GM21528 (cell line): Measurements from ENCODE around the gene CGNL1.

ENCODE experiments used
- ATAC-seq: cut with Tn5 transposase; IDR thresholded peaks from one replicate; pipeline ENCODE4 v1.9.1; 2021; ENCODE audit warnings: mild to moderate bottlenecking, moderate library complexity; ENCODE audit not compliant: unreplicated experiment, low FRiP score

CGNL1 gene

DNA sequence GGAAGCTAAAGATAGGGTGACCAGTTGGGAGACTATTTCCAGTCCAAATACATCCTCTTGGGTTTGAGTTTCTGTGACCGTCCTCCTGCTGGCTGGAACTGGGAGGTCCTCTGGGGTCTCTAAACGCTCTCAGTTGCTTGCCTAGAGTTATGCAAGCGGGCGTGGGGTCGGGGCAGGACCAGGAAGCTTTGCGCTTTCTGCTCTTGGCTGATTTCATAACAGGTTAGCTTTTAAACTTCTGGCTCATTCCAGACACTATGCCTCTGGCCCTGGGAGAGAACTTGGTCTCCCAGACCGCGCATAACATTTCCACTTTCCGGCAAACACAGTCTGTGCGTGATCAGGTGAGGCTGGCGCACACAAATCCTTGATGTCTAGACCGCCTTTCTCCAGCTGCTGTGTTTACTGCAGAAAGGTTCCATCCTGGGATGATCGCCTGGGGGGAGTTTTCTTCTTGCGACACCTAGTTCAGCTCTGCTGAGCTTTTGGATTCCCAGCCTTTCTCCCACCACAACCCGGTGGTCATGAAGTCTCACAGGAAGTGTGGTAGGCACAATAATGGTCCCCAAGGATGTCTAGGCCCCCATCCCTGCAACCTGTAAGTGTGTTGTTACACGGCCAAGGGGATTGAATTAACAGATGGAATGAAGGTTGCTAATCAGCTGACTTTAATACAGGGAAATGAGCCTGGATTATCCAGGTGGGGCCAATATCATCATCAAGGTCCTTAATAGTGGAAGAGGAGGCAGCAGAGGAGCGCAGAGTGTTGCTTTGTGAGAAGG lies 23.6 kb upstream of the CGNL1 start:
- ATAC-seq = no peak

DNA sequence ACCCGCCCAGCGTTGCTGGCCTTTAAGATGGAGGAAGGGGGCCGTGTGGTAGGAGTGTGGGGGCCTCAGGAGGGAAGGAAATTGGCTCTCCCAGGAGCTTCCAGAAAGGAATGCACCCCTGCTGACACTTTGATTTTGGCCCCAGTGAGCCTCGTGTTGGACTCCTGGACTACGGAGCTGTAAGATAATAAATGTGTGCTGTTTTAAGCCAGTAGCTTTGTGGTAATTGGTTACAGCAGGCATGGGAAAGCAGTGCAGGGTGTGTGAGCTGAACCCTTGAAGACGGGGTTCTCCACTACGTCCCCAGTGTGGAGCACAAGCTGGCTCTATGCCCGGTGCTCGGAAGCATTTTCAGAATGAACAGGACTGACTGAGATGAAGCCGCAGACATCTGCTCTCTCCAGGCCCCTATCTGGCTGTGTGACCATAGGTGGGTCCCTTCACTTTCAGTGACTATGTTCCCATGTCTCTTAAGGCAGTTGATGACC lies 22.9 kb upstream of the CGNL1 start:
- no peak for ATAC-seq

DNA sequence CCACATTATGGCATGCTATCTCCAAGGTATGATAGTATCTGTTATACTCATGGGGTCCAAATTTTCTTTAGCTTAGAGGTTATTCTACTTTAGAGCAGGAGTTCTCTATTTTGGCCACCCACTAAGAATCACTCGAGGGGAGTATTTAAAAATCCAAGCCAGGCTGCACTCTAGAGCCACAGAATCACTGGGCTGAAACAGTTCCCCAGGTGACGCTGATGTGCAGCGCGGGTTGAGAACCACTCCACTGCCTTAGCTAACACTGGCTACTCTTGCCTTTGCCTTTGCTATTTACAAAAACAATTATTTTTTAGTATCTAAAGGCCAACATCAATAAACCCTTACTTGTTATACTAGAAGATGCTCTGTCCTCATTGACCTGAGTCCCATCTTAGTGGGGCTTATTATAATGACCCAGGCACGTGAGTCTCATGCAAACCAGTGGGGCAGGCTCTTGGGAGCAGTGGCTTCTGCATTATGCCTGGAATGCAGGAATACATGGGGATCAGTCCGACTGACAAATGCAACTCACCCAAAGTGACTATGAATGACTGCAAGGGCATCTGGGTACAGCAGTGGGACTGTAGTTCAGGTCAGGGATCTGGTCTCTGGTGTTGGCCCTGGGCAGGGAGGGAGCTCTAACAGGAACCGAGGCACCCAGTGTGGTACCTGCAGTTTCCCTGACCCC lies 21.7 kb upstream of the CGNL1 start:
- ATAC-seq = no peak

DNA sequence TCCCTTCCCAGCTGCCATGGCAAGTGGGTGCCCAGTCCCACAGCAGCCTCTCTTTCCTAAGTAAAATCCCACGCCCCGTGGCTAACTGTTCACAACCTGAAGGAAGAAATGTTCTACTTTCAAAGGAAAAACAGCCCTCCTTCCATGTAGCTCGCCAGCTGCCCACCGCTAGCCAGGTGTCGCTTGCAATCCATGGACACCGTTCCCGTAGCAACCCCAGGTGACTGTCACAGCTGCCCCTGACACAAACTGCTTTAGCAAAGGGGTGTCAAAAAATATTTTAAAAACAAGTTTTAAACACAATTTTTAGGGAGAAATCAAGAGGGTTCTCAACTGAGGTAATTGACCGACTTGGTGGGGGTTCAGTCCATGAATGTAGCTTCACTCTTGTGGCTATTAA lies 21.0 kb upstream of the CGNL1 start:
- ATAC-seq = no peak

DNA sequence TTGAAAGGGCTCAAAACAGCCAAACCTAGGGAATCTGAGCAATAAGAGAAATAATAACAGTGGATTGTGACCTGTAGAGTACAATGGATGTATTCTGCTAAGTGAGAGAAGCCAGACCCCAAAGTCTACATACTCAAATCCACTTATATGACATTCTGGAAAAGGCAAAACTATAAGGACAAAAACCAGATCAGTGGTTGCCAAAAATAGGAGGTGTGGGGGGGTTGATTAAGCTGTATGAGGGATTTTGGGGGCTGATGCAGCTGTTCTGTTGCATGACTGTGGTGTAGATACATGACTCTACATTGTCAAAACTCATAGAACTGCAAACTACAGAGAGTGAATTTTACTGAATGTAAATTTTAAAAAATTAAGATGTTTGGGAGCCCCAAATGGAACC lies 20.1 kb upstream of the CGNL1 start:
- no peak for ATAC-seq

- ATAC-seq = no peak
Measured at GRCh38 chr15:57356636-57357035, 19.7 kb upstream of the CGNL1 start.

GRCh38 chr15:57357799-57358198 lies 18.5 kb upstream of the CGNL1 start:
- no peak for ATAC-seq

GRCh38 chr15:57358571-57358970 lies 17.7 kb upstream of the CGNL1 start:
- ATAC-seq = no peak

GRCh38 chr15:57363661-57364060 lies 12.6 kb upstream of the CGNL1 start:
- no peak for ATAC-seq

GRCh38 chr15:57364282-57365007 lies 11.9 kb upstream of the CGNL1 start:
- no peak for ATAC-seq

GRCh38 chr15:57367556-57367955 lies 8.7 kb upstream of the CGNL1 start:
- ATAC-seq = no peak

DNA sequence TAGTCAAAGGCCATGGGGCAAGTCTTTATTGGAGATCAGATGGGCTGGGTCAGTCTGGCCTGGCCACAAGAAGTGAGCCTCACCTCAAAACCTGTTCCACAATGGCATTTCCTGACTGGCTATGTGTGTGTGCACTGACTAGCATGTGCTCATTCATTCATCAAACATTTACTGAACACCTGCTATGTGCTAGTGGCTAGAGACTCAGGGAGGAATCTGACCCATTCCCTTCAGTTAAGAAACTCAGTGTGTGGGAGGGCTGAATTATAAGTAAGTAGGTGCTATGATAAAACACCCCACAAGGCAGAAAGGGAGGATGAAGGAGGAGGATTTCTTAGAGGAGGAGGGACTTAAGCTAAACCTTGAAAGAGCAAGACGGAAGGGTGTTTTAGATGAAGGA lies 5.4 kb upstream of the CGNL1 start:
- no peak for ATAC-seq

DNA sequence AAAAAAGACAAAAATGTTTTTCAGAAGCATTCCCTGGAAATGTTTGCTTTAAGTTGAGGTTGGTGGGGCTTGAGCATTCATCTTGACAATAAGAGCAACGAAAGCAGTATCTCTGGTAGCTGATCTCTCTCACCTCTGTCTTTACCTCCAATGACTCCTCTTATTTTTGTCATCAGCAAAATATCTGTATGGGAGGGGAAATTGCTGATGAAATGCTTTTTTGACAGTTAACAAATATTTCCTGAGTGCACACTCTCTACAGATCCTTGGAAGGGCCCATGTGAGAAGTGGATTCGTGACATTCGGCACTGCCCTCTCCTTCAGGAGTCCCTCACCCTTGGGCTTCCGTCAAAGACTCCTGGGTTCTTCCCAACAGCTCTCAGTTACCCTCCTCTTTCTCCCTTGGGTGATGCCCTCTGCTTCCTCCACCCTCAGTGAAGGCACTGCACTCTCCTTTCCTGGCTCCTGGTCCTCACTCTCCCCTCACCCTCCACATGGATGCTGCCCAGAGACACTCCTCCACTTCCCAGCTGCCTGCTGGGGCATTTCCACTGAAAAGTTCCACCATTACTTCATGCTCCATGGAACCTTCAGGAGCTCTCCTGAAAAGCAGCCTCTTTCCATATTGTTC lies 2.9 kb upstream of the CGNL1 start:
- ATAC-seq = no peak

DNA sequence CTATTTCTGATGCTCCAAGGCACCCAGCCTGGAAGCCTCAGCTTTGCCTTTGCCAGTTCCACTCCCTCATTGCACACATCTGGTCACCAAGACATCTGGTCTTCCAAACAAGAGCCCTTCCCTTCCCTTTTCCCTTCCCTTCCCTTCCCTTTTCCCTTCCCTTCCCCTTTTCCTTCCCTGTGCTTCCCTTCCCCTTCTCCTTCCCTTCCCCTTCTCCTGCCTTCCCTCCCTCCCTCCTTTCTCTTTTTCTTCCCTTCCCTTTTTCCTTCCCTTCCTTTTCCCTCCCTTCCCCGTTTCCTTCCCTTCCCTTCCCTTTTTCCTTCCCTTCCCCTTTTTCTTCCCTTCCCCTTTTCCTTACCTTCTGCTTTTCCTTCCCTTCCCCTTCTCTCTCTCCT lies 2.4 kb upstream of the CGNL1 start:
- no peak for ATAC-seq

- no peak for ATAC-seq
Measured at GRCh38 chr15:57376696-57377477, 582 bp downstream of the CGNL1 start.

- ATAC-seq = no peak
Measured at GRCh38 chr15:57377478-57377847, 1.2 kb downstream of the CGNL1 start.

DNA sequence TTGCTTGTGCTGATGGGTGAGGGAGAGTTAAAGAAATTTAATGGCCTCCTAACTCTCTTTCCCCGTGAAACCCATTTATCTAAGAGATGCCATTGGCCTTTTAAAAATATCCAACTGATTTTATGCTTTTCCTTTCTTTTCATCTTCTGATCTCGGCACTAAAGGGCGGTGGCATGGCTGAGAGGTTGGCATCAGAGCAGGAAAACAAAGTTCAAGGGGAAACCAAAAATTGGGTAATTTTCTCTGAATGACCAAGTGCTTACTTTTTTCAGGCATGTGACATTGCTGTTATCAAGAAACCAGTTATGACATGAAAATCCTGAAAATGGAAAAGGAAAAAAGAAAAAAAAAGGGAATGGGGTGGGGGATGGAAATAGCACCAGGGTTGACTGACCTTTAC lies 3.2 kb downstream of the CGNL1 start:
- ATAC-seq = no peak

DNA sequence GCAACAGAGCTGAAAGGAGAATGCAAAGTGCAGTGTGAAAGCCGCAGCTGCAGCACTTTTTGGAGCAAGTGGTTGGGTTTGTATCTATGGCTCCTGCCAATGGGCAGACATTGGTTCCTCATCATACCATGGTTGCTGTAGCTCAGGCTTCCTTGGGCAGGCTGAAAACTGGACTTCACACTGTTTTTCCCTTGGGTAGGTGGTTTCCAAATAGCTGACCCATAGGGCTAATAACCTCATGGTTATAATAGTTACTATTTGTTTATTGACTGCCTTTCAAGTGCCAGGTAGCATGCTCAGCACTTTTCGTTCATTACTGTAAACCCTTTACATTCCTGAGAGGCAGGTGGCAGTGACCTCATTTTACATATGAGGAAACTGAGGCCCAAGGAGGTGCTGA lies 4.5 kb downstream of the CGNL1 start:
- no peak for ATAC-seq

DNA sequence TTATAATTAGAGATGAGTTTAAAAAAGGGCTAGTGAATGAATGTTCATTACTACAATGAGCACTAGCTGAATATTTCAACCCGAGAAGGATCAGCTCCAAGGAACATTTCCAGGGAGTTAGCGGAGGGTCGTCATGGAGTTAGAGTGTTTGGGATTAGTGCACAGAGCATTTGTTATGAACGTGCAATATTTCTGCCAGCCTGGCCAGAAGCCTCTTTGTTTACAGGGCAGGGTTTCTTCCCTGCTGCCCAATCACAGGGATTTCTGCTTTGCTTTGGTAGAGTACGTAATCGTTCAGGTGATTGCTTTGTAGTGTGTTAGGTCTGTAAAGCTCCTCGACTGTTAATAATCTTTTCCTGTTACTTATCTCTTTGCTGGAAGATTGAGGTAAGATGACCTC lies 5.9 kb downstream of the CGNL1 start:
- no peak for ATAC-seq

DNA sequence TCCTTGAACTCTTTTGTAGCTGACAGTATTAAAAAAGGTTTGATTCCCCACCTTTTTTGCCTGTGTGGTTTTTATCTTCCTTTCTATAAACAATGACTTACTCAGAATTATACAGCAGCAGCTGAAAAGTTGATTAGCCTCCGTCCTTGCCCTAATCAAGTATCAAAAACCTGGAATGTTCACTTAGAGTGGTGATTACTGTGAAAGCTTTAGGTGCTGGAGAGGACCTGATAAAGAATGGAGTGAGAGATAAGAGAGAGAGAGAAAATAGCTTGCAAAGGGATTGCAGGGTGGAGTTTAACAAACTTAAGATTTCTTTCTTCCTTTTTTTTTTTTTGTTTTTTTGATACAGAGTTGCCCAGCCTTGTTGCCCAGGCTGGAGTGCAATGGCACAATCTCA lies 6.7 kb downstream of the CGNL1 start:
- no peak for ATAC-seq
